H1 (cell line): ENCODE measurements around the gene C6orf120. TPM values are rescaled to one million over a fixed set of nuclear protein-coding genes. Genes with fewer than 3 reads are reported as not detected.

ENCODE experiments used
- CHD2 ChIP-seq: IDR thresholded peaks from 2 replicates; pipeline ENCODE4 v1.6.1; 2012; ENCODE audit warnings: low read length, improper control_type of control experiment
- SUZ12 ChIP-seq: fragments of 200-600 bp; sonication (generic); IDR thresholded peaks from 2 replicates; pipeline ENCODE4 v1.6.1; 2012; ENCODE audit warnings: mild to moderate bottlenecking, inconsistent platforms, low read length, moderate library complexity, mixed read lengths
- TAF1 ChIP-seq: IDR thresholded peaks from 2 replicates; pipeline ENCODE4 v1.6.1; 2011; ENCODE audit warnings: mild to moderate bottlenecking, low read depth, low read length
- polyA plus RNA-seq, 7 experiments: library from polyadenylated mRNA; depleted of rRNA in 3 of 7; stranded (reverse) in 5 of 7; unstranded in 2 of 7; fragments of >200 nt in 5 of 7; fragments of 200-250 nt in 2 of 7; gene quantifications; 1 replicate in 5 of 7; 2 replicates in 1 of 7; 4 replicates in 1 of 7; pipeline versions ENCODE4 v1.2.1 to v1.2.3, GENCODE V29; 2011 to 2013; ENCODE audit warnings: missing spikeins in 2 of 7, mixed read lengths in 2 of 7
- total RNA-seq: library from RNA; stranded (reverse); fragmentation: NEBNext Ultra II Directional; extraction: Animal tissue kit (Norgen Biotek cat#: 25700); gene quantifications from 2 replicates; pipeline ENCODE4 v1.2.1, GENCODE V29; 2021
- TF ChIP-seq, protein P1 (sequence below), 3 experiments: IDR thresholded peaks; 1 replicate in 2 of 3; 2 replicates in 1 of 3; pipeline versions ENCODE4 v1.5.1 to v1.6.1; 2011; ENCODE audit warnings: low read length in 3 of 3, mild to moderate bottlenecking in 3 of 3, inconsistent platforms in 2 of 3, low read depth in 1 of 3, moderate library complexity in 1 of 3; ENCODE audit not compliant: insufficient read depth in 1 of 3; ENCODE audit errors: control extremely low read depth in 1 of 3

The C6orf120 gene
- total and polyA plus RNA-seq, 2 of the 8 experiments (the other 6 are each of a cell fraction or from before 2014, with no cell fraction given): 16.2 to 30.6 TPM

DNA sequence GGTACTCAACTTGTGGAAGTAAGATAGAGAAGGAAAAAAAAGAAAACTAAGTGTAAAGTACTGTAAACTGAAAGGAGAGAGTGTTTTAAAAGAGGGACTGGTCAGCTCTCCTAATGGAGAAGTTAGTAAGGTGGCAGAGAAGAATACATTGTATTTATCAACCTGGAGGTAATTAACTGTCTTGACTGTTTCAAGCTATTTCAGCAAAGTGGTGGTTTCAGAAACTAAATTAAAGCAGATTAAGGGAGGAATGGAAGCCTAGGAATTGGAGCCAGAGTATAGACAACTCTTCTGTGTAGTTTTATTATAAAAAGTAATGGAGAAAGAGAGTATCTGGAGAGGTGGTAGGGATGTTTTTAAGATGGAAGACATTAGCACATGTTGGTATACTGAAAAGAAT is 25.0 kb downstream of the C6orf120 start (continued):
- TF ChIP-seq TAF1 (no peak), CHD2 (no peak), SUZ12 (no peak)
- TF ChIP-seq, protein P1, sequence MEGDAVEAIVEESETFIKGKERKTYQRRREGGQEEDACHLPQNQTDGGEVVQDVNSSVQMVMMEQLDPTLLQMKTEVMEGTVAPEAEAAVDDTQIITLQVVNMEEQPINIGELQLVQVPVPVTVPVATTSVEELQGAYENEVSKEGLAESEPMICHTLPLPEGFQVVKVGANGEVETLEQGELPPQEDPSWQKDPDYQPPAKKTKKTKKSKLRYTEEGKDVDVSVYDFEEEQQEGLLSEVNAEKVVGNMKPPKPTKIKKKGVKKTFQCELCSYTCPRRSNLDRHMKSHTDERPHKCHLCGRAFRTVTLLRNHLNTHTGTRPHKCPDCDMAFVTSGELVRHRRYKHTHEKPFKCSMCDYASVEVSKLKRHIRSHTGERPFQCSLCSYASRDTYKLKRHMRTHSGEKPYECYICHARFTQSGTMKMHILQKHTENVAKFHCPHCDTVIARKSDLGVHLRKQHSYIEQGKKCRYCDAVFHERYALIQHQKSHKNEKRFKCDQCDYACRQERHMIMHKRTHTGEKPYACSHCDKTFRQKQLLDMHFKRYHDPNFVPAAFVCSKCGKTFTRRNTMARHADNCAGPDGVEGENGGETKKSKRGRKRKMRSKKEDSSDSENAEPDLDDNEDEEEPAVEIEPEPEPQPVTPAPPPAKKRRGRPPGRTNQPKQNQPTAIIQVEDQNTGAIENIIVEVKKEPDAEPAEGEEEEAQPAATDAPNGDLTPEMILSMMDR (IDR thresholded peaks at IDR 0.05; ENCODE audit: control extremely low read depth in 1 of 3, insufficient read depth in 1 of 3, low read depth in 1 of 3, low read length in 3 of 3): no peak
